Fibroblast of gingiva (primary cell): Measurements from ENCODE around the gene CCRL2.
"Not testable (repeated sequence)": the region's sequence is repeated elsewhere in the genome, so short reads cannot be mapped to it uniquely, and the experiment has no call there.

Source experiments
- DNase-seq: peaks from one replicate; pipeline ENCODE4 v3.0.0-alpha.2; 2011; ENCODE audit warnings: low read depth

Gene CCRL2

GRCh38 chr3:46405301-46406019 is 1.6 kb upstream of the CCRL2 start:
- DNase-seq = peak; percentile 14

- DNase-seq = no peak
Measured at GRCh38 chr3:46406443-46406787, 644 bp upstream of the CCRL2 start.

DNA sequence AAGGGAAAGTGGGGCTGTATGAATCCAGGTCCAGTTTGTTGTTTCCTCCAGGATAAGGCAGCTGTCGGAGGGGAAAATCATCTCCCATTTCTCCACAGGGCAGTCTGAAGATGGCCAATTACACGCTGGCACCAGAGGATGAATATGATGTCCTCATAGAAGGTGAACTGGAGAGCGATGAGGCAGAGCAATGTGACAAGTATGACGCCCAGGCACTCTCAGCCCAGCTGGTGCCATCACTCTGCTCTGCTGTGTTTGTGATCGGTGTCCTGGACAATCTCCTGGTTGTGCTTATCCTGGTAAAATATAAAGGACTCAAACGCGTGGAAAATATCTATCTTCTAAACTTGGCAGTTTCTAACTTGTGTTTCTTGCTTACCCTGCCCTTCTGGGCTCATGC is 911 bp downstream of the CCRL2 start:
- no peak for DNase-seq

DNA sequence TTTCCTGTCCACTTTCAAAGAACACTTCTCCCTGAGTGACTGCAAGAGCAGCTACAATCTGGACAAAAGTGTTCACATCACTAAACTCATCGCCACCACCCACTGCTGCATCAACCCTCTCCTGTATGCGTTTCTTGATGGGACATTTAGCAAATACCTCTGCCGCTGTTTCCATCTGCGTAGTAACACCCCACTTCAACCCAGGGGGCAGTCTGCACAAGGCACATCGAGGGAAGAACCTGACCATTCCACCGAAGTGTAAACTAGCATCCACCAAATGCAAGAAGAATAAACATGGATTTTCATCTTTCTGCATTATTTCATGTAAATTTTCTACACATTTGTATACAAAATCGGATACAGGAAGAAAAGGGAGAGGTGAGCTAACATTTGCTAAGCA is 1.8 kb downstream of the CCRL2 start:
- no peak for DNase-seq

- DNase-seq = no peak
Measured at GRCh38 chr3:46409739-46410489, 2.9 kb downstream of the CCRL2 start.

GRCh38 chr3:46410669-46411068 is 3.6 kb downstream of the CCRL2 start:
- DNase-seq = peak; percentile 24

- DNase-seq = no peak
Measured at GRCh38 chr3:46411271-46411670, 4.2 kb downstream of the CCRL2 start.

DNA sequence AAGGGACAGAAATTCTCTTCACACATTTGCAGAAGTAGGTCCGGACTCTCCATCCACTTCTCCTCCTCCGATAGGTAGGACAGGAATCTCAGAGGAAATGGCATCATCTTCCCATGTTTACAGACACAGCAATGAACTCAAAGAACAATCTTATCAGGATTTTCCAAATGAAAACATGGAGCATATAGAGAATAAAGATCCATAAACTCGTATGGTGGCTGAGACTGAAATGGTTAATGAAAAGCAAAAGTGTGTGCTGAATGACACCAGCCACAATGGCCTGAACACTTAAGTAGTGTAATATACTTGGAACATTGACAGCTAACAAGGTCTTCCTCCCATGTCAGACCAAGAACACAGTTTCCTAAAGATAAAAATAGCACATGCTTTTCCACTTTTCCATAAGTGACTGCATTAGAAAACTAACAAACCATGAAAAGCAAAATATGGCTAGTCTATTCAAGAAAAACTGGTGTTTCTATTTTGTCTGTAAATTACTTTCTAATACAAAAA is 5.8 kb downstream of the CCRL2 start:
- DNase-seq = no peak

DNA sequence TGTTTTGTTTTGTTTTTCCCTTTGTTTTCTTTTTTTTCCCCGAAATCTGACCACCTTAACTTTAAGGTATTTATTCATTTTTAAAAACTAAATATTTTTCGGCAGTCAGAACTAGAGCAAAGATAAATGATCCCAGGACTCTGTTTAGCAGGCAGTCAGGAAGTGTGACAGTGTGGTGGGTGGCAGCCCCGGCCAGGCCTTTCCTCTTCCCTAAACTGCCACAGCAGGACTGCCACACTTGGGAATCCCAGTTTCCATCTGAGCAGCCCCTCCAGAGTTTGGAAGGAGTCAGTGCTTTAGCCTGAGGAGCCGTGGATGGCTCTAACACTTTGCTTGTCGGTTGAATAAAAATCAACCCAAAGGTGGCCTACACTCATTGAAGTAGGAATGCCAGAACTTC is 6.9 kb downstream of the CCRL2 start:
- DNase-seq = no peak

DNA sequence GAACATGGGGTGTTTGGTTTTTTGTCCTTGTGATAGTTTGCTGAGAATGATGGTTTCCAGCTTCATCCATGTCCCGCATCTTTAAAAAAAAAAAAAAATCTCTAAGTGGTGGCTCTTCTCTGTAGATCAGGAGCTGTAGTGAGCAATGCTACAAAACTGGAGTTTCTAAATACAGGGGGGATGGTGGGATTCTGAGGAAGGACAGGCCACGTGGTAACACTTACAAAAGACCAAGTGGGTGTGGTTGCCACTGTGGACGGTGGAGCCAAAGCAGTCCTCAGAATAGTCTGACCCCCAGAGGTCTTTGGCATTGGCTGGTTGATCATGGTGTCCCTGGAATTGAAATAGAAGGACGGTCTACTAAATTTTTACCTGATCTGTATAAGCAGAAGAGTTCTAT is 7.7 kb downstream of the CCRL2 start:
- DNase-seq = no peak

GRCh38 chr3:46416125-46416810 is 9.2 kb downstream of the CCRL2 start:
- no peak for DNase-seq

GRCh38 chr3:46416811-46417510 is 9.9 kb downstream of the CCRL2 start:
- no peak for DNase-seq

DNA sequence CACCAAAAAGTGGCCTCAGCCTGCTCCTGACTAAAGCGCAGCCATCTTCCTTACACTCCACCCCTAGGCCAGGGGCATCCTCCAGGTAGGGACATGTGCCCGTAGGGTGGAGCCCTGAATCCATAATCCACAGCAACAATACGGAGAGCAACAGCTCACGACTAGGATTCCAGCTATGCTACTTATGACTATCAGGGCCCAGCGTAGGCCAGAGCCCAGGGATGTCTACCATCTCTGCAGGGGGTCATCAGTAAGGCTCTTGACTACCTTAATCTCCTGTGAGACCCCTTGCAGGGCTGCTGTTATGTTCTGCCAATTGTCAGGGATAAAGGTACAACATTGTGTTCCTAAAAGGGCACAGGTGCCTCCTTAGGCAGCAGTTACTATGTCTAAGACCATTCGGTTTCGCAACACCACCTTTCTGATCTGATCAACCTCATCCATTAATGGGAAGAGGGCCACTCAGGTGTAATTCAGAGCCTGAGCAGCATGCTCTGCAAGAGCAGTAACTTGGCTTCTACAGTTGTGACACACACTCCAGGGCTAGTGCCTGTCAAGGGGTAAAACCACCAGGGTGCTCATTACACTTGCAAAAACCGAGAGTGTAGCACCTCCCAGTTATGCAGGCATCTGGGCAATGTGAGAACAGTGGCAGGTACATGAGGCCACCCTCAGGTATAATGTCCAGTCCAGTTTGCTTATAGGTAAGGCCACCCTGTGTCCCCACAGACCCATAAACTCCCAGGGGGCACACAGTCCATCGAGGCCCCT is 11.0 kb downstream of the CCRL2 start:
- DNase-seq = no peak

DNA sequence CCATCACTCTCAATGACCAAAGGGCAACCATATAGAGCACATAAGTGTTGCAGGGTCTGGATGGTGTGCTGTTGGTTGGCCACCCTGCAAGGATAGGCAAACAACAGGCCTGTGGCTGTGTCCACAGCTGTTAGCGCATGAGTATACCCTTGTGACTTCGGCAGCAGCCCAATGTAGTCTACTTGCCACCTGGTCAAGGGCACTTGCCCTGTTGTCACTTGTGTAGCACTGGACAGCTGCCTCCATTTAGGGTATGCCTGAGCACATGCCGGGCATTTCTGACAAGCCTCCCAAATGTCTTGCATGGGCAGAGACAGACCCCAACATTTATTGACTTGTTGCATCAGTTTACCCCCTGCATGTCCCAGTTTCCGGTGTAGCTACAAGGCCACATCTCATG is 12.8 kb downstream of the CCRL2 start:
- no peak for DNase-seq

GRCh38 chr3:46420931-46421330 is 13.9 kb downstream of the CCRL2 start:
- DNase-seq = no peak

GRCh38 chr3:46422617-46423016 is 15.6 kb downstream of the CCRL2 start:
- DNase-seq = no peak

DNA sequence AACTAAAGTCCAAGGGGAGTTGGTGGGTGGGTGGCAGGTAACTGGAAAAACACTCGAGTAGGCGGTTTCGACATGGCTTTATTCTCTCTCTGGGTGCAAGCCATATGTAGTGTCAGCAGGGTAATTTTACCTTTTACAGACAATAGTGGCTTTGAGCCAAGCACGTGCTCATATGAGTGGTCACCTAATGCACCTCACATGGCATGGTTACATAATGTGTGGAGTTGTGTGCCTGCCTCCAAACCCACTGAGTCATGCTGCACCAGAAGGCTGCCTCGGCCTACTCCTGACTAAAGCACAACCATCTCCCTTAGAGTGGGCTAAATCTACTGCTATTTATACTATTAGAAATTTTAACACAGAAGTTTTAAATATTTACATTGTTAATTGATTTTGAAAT is 16.5 kb downstream of the CCRL2 start:
- DNase-seq = no peak

DNA sequence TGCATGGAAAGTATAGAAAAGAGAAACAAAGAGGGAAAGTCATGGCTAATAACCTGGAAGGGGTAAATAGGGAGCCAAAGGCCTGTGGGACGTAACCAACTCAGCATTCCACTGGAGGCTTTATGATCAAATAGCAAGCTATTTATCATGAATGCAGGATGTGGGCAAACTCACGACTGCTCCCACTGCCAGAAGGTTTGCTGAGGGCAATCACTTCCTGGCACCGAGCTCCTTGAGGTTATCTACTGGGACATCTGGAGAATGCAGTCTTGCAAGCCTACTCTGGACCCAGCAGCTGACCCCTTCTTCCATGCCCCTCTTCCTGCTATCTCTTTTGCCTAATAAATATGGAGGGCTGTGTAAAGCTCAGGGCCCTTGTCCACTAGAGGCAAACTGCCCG is 19.4 kb downstream of the CCRL2 start:
- DNase-seq = not testable (repeated sequence)

DNA sequence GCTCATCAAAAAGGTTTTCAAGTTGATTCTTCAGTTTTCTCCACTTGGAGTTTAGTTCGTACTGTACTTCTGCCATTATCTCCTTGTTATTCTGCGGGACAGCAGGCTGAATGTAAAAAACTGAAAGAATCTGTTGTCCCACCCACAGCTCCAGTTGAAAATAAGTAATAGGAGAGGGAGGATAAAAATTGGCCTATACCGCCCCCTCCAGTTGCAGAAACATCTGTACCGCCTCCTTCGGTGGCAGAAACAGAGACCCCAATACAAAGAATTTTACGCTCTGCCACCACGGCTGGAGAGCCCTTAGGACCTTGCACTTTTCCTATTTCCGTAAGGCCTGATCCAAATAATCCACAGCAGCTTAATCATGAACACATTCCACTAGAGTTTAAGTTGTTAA is 20.3 kb downstream of the CCRL2 start:
- not testable (repeated sequence) for DNase-seq

DNA sequence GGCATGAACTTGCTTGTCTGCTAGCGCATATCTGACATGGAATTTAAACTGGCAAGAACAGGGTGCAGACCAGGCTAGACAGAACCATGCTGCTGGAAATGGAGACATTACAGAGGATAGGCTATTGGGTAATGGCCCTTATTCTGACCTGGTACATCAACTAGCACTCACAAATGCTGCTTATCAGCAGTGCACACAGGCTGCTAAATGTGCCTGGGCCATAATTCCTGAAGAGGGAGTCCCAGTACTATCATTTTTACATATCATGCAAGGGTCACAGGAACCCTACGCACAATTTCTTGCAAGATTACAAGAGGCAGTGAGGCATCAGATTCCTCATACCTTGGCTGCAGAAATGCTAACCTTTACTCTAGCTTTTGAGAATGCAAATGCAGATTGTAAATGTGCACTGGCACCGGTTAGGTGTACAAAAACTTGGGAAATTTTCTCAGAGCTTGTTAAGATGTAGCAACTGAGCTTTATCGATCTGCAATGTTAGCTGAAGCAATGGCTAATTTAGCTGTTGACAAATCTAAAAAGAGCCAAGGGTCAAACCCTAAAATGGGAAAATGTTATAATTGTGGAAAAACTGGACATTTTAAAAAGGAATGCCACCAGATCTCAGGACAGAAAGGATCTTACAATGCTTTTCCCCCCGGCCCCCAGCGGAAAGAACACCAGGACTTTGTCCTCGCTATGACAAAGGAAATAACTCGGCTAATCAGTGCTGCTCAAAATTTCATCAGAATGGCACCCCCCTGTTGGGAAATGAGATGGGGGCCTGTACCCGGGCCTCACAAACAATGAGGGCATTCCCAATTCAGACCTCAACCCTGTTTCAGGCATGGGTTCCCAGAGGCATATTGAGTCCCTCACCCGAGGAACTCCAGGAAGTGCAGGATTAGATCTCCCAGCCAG is 21.1 kb downstream of the CCRL2 start:
- no peak for DNase-seq

DNA sequence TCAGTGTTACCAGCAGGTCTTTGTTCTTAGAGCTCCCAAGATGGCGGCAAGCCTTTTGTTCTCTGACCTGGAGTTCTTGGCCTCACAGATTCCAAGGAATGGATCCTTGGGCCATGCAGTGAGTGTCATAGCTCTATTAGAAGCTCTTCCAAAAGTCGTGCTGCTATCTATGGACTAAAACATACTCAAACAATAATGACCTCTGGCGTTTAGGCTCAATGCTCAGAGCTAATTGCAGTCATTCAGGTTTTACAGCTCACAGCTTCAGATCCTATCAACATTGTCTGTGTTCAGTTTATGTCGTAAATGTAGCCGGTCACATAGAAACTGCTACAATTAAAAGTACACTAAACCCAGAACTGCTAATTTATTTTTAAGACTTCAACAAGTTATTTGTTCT is 22.2 kb downstream of the CCRL2 start:
- no peak for DNase-seq
